ENCODE data around the gene CEACAM16.
"Not testable (repeated sequence)": the region's sequence is repeated elsewhere in the genome, so short reads cannot be mapped to it uniquely, and the experiment has no call there.

CEACAM16 gene

DNA sequence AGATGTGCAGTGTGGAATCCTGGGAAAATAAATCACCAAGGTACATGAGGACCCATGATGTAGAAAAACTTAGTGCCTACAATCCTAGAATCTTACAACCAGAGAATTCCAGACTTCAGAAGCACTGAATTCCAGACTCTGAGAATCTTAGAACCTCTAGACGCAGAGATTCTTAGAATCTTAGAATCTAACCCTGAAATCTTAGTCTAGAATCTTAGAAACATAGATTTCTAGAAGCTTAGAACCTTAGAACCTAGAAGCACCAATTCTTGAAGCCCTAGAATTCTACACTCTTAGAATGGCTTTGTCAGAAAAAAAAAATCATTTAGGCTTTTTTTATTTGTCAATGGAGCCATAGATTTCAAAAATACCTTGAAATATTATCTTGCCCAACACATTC, 6.0 kb downstream of the CEACAM16 start:
- DNase-seq = no peak

- no peak for DNase-seq
Measured at GRCh38 chr19:44705502-44706010, 6.6 kb downstream of the CEACAM16 start.

DNA sequence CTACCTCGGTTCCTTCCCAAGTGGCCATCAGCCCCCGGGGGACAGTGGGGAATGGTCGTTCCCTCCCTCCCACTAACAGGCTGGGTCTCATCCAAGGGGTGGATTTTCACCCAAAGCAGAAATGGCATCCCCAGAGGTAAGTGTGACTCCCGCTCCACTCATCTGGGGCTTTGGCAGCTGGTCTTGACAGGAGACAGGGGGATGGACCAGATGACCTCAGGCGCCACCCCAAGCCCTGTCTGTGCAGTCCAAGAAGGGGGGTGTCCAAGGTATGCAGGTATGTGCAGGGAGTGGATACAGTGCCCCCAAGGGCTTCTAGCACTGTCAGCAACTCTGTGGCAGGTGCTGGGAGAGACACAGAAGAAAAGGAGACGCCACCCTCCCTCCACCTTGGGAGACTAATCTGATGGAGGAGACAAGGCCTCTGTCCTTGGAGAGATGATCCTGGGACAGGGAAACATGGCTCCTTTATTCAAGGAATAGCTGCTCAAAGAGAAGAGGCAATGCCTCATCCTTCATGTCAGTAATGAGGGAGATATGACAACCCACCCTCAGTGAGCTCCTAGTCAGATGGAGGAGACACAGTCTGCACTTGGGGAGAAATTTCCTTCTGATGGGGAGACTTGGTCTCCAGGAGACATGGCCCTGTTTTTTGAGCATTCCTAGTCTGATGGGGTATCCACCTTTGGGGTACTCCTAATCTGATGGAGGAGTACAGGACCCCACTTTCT, 7.7 kb downstream of the CEACAM16 start:
- DNase-seq = no peak

DNA sequence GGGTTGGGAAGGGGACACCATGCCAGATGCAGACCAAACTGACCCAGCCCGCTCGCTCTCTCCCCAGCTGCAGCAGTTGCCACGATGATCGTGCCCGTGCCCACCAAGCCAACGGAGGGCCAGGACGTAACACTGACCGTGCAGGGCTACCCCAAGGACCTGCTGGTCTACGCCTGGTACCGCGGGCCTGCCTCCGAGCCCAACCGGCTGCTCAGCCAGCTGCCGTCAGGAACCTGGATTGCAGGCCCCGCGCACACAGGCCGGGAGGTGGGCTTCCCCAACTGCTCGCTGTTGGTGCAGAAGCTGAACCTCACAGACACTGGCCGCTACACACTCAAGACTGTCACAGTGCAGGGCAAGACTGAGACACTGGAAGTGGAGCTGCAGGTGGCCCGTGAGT, 8.8 kb downstream of the CEACAM16 start:
- DNase-seq = no peak

GRCh38 chr19:44708940-44709339, 10.0 kb downstream of the CEACAM16 start:
- DNase-seq = no peak

- DNase-seq = not testable (repeated sequence)
Measured at GRCh38 chr19:44709434-44710266, 10.7 kb downstream of the CEACAM16 start.

- no peak for DNase-seq
Measured at GRCh38 chr19:44710483-44710882, 11.5 kb downstream of the CEACAM16 start.

DNA sequence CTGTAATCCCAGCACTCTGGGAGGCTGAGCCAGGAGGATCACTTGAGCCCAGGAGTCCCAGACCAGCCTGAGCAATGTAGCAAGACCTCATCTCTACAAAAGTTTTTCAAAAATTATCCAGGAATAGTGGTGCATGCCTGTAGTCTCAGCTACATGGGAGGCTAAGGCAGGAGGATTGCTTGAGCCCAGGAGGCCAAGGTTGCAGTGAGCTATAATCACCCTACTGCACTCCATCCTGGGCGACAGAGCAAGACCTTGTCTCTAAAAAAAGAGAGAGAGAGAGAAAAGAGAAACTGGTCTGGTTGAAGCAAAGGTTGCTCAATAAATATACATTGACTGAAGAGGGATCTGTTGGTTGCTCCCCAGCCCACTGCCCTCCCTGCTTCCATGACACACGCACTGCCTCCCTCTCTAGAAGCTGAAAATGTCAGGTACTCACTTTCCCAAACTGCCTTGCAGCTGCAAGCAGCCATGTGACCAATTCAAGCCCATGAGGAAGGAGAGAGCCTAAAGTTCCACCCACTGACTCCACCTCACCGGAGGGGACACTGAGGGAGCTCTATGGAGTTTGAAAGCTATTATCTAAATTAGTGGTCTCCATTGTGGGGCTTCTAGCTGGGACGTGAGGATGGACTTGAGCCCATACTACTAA, 14.0 kb downstream of the CEACAM16 start:
- DNase-seq = no peak

DNA sequence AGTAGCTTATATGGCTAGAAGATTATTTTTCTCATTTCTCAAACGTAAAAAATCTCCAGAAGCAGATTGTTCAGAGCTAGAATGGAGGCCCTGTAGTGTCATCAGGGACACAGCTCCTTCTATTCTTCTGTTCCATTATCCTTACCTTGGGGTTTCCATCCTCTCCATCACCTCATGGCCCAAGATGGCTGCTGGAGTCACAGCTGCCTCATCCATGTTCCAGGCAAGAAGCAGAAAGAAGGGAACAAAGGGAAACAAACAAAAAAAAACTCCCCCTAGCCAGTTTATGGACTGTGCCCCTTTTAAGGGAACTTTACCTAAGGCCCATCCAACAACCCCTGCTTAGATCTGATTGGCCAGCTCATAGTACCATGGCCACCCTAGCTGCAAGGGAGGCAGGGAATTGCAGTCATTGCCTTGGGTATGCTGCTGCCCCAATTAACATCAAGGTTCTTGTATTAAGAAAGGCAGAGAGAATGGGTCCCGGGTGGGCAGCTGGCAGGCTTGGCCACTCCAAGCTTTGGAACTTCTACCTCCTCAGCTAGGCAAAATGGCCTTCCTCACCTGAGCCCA, 15.7 kb downstream of the CEACAM16 start:
- DNase-seq = no peak

GRCh38 chr19:44717603-44718002, 18.7 kb downstream of the CEACAM16 start:
- DNase-seq = no peak

DNA sequence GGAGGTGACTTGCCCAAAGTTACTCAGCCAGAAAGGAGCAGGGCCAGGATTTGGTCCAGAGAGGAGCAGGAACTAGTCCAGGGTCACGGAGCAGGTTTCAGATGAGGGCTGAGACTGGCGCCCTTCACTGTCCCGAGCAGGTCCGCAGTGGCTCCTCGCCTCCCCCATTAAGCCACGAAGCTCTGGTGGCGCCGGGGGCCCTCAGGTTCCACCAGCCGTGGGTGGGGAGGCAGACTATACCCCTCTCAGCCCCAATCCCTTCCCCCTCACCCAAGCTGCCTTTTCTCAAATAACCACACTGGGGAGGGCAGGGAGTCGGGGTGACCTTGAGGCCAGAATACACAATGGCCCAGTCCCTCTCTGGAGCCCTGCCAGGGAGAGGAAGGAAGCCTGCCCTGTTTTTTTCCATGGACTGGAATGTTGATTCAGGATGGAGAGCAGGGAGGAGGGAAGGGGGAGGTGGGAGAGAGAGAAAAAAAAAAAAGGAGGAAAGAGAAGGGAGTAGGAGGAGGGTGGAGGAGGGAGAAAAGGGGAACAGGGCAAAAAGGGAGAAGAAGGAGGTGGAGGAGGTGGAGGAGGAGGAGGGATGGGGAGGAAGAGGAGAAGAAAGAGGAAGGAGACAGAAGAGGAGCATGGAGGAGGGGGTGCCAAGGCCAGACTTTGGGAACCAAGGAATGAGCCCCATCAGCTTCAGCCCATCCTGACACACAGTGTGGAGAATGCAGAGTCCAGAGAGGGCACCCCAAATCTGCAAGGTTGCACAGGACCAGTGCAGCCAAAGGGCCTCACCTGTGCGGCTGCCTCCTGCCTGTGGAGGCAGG, 19.7 kb downstream of the CEACAM16 start:
- DNase-seq = no peak

DNA sequence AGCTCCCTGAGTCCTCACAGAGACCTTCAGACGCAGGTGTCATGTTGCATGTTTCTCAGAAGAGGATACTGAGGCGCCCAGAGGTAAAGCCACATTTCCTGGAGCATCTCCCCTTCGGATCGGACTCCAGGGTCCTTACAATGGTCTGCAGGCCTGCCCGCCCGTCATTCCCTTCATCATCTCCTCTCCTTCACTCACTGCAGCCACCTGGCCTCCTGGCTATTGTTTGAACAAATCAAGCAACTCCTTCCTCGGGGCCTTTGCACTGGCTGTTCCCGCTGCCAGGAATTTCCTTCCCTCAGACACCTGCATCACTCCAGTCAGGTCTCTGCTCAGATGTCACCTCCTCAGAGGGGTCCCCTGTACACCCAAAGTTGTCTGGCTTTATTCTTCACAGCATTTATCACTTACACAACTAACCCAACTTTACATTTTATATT, 20.3 kb downstream of the CEACAM16 start:
- DNase-seq = no peak

- not testable (repeated sequence) for DNase-seq
Measured at GRCh38 chr19:44720396-44720795, 21.4 kb downstream of the CEACAM16 start.

DNA sequence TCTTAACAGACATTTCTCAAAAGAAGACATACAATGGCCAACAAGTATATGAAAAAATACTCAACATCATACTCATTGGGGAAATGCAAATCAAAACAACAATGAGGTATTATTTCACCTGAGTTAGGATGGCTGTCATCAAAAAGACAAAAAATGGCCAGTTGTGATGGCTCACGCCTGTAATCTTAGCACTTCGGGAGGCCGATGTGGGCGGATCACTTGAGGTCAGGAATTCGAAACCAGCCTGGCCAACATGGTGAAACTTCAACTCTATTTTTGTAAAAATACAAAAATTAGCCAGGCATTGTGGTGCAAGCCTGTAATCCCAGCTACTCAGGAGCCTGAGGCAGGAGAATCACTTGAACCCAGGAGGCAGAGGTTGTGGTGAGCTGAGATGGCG, 22.0 kb downstream of the CEACAM16 start:
- no peak for DNase-seq

- DNase-seq = not testable (repeated sequence)
Measured at GRCh38 chr19:44721369-44721768, 22.4 kb downstream of the CEACAM16 start.

DNA sequence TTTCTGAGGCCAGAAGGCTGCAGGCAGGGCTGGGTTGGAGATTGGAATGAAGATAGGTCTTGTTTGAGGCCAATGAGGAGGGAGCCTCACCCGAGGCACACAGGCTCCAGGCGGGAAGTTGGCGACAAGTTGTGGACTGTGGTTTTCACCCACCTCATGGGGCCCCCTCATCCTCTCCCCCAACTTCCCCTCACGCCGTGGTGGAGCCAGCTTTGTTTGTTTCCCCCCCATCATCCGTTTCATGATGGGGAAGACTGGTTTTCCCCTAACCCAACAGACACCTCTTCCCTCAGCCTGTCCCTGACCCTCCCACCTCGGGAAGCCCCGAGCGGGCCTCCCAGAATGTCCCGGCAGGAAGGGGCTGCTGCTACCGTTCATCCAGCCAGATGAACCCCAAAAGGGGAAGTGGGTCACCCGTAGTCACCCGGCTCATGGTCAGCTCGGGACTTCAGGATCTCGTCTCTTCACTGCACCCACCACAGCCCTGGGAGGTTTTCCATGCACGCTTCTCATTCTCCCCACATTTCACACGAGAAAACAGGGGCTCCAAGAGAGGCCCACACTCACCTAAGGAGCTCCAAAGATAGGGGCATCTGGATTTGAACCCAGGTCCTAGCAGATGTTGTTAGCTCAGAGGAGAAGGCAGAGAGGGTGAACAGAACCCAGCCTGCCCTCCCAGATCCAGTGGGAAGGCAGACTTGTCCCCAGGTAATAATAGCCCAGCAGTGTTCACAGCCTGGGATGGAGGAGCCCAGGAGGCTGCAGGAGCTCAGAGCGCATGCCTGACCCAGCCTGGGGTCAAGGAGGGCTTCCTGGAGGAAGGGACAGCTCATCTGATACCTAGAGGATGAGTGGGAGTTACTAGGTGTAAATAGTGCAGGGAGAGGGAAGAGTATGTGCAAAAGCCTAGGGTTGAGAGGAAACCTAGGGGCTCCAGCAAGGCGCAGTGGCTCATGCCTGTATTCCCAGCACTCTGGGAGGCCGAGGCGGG, 23.5 kb downstream of the CEACAM16 start:
- no peak for DNase-seq

GRCh38 chr19:44723299-44723951, 24.5 kb downstream of the CEACAM16 start:
- peak; percentile 53 for DNase-seq

DNA sequence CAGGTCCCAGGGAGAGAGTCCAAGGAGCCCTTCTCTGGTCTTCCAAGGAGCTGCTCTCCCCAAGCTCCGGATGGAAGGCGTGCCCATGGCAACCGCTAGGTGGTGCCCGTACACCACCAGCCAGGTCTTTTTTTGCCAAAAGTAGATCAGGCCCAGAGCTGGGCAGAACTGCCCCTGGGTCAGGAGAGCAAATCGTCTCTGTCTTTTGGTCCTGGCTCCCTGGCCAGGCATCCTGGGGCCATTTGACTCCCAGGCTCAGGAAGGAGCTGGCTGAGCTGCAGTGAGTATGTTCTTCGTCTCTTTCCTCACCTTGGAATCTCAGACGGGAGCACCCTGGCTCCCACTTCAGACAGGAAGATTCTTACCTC, 25.0 kb downstream of the CEACAM16 start:
- peak; percentile 65 for DNase-seq

GRCh38 chr19:44725251-44725650, 26.3 kb downstream of the CEACAM16 start:
- DNase-seq = no peak

- no peak for DNase-seq
Measured at GRCh38 chr19:44725684-44726083, 26.7 kb downstream of the CEACAM16 start.
